Activated B cell treated with CpG ODN at 0.5 μM for 24 hours (primary cell): Measurements from ENCODE around the gene ALK. TPM values are rescaled to one million over a fixed set of nuclear protein-coding genes. Genes with fewer than 3 reads are reported as not detected.

Source experiments
- ATAC-seq: fragments of 200-7000 bp; cut with Tn5 transposase; one replicate; pipeline ENCODE4 v1.10.0; 2021; ENCODE audit warnings: low read depth, mild to moderate bottlenecking, moderate library complexity
- CTCF ChIA-PET: fragments of 350-600 bp; sonication (Branson Sonifier 250); formaldehyde crosslinking; loops from one replicate; lab custom pipeline; 2021; ENCODE audit warnings: antibody characterized with exemption; lab: Charles Lee
- POLR2A ChIA-PET: fragments of 350-600 bp; sonication (Branson Sonifier 250); formaldehyde crosslinking; loops from one replicate; lab custom pipeline; 2021; ENCODE audit warnings: antibody characterized with exemption; lab: Charles Lee
- DNase-seq: peaks from one replicate; pipeline ENCODE4 v3.0.0; 2022
- H3K27ac Mint-ChIP-seq: one replicate; pipeline ENCODE4 v1.8.0; 2020; ENCODE audit warnings: mixed read lengths
- H3K27me3 Mint-ChIP-seq: one replicate; pipeline ENCODE4 v1.8.0; 2021; ENCODE audit warnings: mixed read lengths
- H3K36me3 Mint-ChIP-seq: one replicate; pipeline ENCODE4 v1.8.0; 2021; ENCODE audit warnings: low read depth, mixed read lengths
- H3K4me1 Mint-ChIP-seq: one replicate; pipeline ENCODE4 v1.8.0; 2021; ENCODE audit warnings: mixed read lengths
- H3K4me3 Mint-ChIP-seq: one replicate; pipeline ENCODE4 v1.8.0; 2020; ENCODE audit warnings: mild to moderate bottlenecking, mixed read lengths
- H3K9me3 Mint-ChIP-seq: one replicate; pipeline ENCODE4 v1.8.0; 2020; ENCODE audit warnings: mixed read lengths
- CTCF ChIP-seq: fragments of 200-600 bp; IDR thresholded peaks from one replicate; pipeline ENCODE4 v1.8.0; 2022; ENCODE audit warnings: antibody characterized with exemption, mild to moderate bottlenecking
- intact Hi-C: fragments of 100-400 bp; cut with micrococcal nuclease; formaldehyde crosslinking; loops from one replicate; pipeline ENCODE4 v1.15.1; 2024
- total RNA-seq: library from RNA; stranded (reverse); gene quantifications from 2 replicates; pipeline ENCODE4 v1.2.3, GENCODE V29; 2022

Gene ALK
- total RNA-seq, 1 donor from 2014 or later: not detected

- ChIA-PET CTCF (no interaction called here), POLR2A (no interaction called here)
- Mint-ChIP-seq H3K9me3 (peaks cover 3% of the 10 kb centered on the region), H3K4me1 (peaks cover 6% of the 10 kb centered on the region), H3K27ac (no peak overlapping the region), H3K36me3 (no peaks in the 10 kb centered on the region), H3K4me3 (no peak overlapping the region), H3K27me3 (peaks cover 41% of the 10 kb centered on the region)
- no peak for TF ChIP-seq CTCF
- intact Hi-C loops: no loop called here
- ATAC-seq: no peak
- no peak for DNase-seq
Observed at GRCh38 chr2:29916571-29916970, 4.8 kb downstream of the ALK start.

GRCh38 chr2:29910960-29911359 is 10.4 kb downstream of the ALK start:
- no peak overlapping the region for H3K4me3 Mint-ChIP-seq
- H3K9me3 Mint-ChIP-seq: no peaks in the 10 kb centered on the region
- intact Hi-C loops: no loop called here
- no peak for DNase-seq
- ChIA-PET POLR2A (no interaction called here), CTCF (no interaction called here)
- no peaks in the 10 kb centered on the region for H3K4me1 Mint-ChIP-seq
- TF ChIP-seq CTCF: no peak
- no peak for ATAC-seq
- no peak overlapping the region for H3K27ac Mint-ChIP-seq
- H3K27me3 Mint-ChIP-seq: peaks cover 13% of the 10 kb centered on the region
- no peaks in the 10 kb centered on the region for H3K36me3 Mint-ChIP-seq

GRCh38 chr2:29910465-29910864 is 10.9 kb downstream of the ALK start:
- intact Hi-C loops: no loop called here
- CTCF ChIA-PET: no interaction called here
- Mint-ChIP-seq H3K4me1 (no peaks in the 10 kb centered on the region), H3K27ac (no peak overlapping the region), H3K4me3 (no peak overlapping the region), H3K27me3 (peaks cover 9% of the 10 kb centered on the region), H3K36me3 (no peaks in the 10 kb centered on the region), H3K9me3 (no peaks in the 10 kb centered on the region)
- POLR2A ChIA-PET: no interaction called here
- TF ChIP-seq CTCF: no peak
- ATAC-seq (no peak), DNase-seq (no peak)

GRCh38 chr2:29902356-29902755 is 19.0 kb downstream of the ALK start:
- intact Hi-C loops: no loop called here
- DNase-seq: no peak
- no peaks in the 10 kb centered on the region for H3K4me1 Mint-ChIP-seq
- ATAC-seq: no peak
- no peaks in the 10 kb centered on the region for H3K9me3 Mint-ChIP-seq
- H3K4me3 Mint-ChIP-seq: no peak overlapping the region
- H3K36me3 Mint-ChIP-seq: no peaks in the 10 kb centered on the region
- ChIA-PET POLR2A (no interaction called here), CTCF (no interaction called here)
- no peak for TF ChIP-seq CTCF
- peaks cover 19% of the 10 kb centered on the region for H3K27me3 Mint-ChIP-seq
- no peak overlapping the region for H3K27ac Mint-ChIP-seq

- Mint-ChIP-seq H3K27me3 (peaks cover 24% of the 10 kb centered on the region), H3K36me3 (no peaks in the 10 kb centered on the region)
Observed at GRCh38 chr2:29900971-29901633, 20.3 kb downstream of the ALK start.

More at GRCh38 chr2:29900971-29901633, 20.3 kb downstream of the ALK start:
- Mint-ChIP-seq H3K27ac (no peak overlapping the region), H3K4me3 (no peak overlapping the region), H3K4me1 (no peaks in the 10 kb centered on the region), H3K9me3 (no peaks in the 10 kb centered on the region)
- ATAC-seq (no peak), DNase-seq (no peak)
- ChIA-PET CTCF (no interaction called here), POLR2A (no interaction called here)
- intact Hi-C loops: no loop called here
- no peak for TF ChIP-seq CTCF
